K562 (cell line): Measurements from ENCODE around the gene CYBB. TPM values are rescaled to one million over a fixed set of nuclear protein-coding genes. Genes with fewer than 3 reads are reported as not detected.

Experiments used
- ATAC-seq: fragments of 200-7000 bp; cut with Tn5 transposase; 3 replicates; pipeline ENCODE4 v1.9.1; 2020; ENCODE audit warnings: moderate library complexity
- BruUV-seq: library from RNA; stranded (reverse); fragments of 400-500 nt; replicated peaks from 2 replicates; lab custom pipeline; 2021; lab: Mats Ljungman, UMichigan
- CTCF ChIA-PET: fragments of 300-600 bp; formaldehyde crosslinking; extraction: SDS; loops from one replicate; lab custom pipeline; 2021; ENCODE audit warnings: low intra/inter-chr PET ratio; lab: Yijun Ruan, JAX
- POLR2A ChIA-PET: fragments of 300-600, 350-650 bp; sonication (Branson Sonifier 250); formaldehyde crosslinking; extraction: SDS; loops from one replicate; lab custom pipeline; 2021; ENCODE audit warnings: antibody characterized with exemption, inconsistent platforms; lab: Yijun Ruan, JAX
- DNase-seq, 4 experiments: peaks; one replicate each; pipeline versions ENCODE4 v3.0.0 to v3.0.0-alpha.2; 2011 to 2018; ENCODE audit warnings: low spot score in 3 of 4, mixed read lengths in 3 of 4; ENCODE audit errors: extremely low read depth in 1 of 4
- FAIRE-seq: peaks from 2 replicates; lab custom pipeline; 2011; peaks lifted over from hg19 to GRCh38; lab: Jason Lieb, UNC
- H2AFZ ChIP-seq: 2 replicates; pipeline ENCODE4 v1.6.0; 2011; ENCODE audit warnings: low read depth, low read length, control low read depth, inconsistent platforms
- H3K27ac ChIP-seq: fragments of 200-600 bp; 3 replicates; pipeline ENCODE4 v1.8.0; 2011; ENCODE audit warnings: low read depth, mild to moderate bottlenecking, control low read depth, inconsistent platforms, low read length, moderate library complexity, mixed read lengths; ENCODE audit errors: extremely low read depth
- H3K27me3 ChIP-seq, 2 experiments: fragments of 300-600 bp in 1 of 2; 2 replicates in 1 of 2; 3 replicates in 1 of 2; pipeline versions ENCODE4 v1.6.0 to v1.8.0; 2011; ENCODE audit warnings: inconsistent platforms in 2 of 2, low read length in 2 of 2, mild to moderate bottlenecking in 1 of 2, mixed read lengths in 1 of 2, moderate library complexity in 1 of 2; ENCODE audit not compliant: control insufficient read depth in 2 of 2, insufficient read depth in 2 of 2
- H3K36me3 ChIP-seq: fragments of 300-600 bp; 3 replicates; pipeline ENCODE4 v1.8.0; 2011; ENCODE audit warnings: mild to moderate bottlenecking, low read length, inconsistent platforms; ENCODE audit not compliant: control insufficient read depth, insufficient read depth
- H3K4me1 ChIP-seq, 2 experiments: fragments of 200-600 bp in 1 of 2; replicated peaks in 1 of 2; 2 replicates in 1 of 2; 3 replicates in 1 of 2; pipeline versions ENCODE4 v1.5.1 to v1.8.0; 2011; ENCODE audit warnings: inconsistent platforms in 2 of 2, low read length in 2 of 2, mild to moderate bottlenecking in 1 of 2, mixed read lengths in 1 of 2, moderate library complexity in 1 of 2; ENCODE audit not compliant: control insufficient read depth in 2 of 2, insufficient read depth in 2 of 2
- H3K4me2 ChIP-seq: 2 replicates; pipeline ENCODE4 v1.6.1; 2011; ENCODE audit warnings: low read length, control low read depth, inconsistent platforms, mixed read lengths; ENCODE audit not compliant: insufficient read depth
- H3K4me3 ChIP-seq: fragments of 200-600 bp; sonication (generic), shearing (Covaris generic); 2 replicates; pipeline ENCODE4 v1.5.1; 2016; ENCODE audit warnings: control low read depth, inconsistent platforms
- H3K79me2 ChIP-seq: fragments of 200-600 bp; 3 replicates; pipeline ENCODE4 v1.8.0; 2011; ENCODE audit warnings: low read length, inconsistent platforms; ENCODE audit not compliant: control insufficient read depth, insufficient read depth
- H3K9ac ChIP-seq, 2 experiments: 2 replicates each; pipeline versions ENCODE4 v1.6.0 to v1.6.1; 2011; ENCODE audit warnings: low read depth in 2 of 2, low read length in 2 of 2, control low read depth in 1 of 2, inconsistent platforms in 1 of 2, mild to moderate bottlenecking in 1 of 2, mixed read lengths in 1 of 2; ENCODE audit not compliant: insufficient read depth in 1 of 2
- H3K9me1 ChIP-seq: one replicate; pipeline ENCODE4 v1.6.0; 2011; ENCODE audit warnings: inconsistent platforms, mild to moderate bottlenecking, low read length, moderate library complexity; ENCODE audit not compliant: control insufficient read depth, insufficient read depth
- H3K9me3 ChIP-seq: replicated peaks from 2 replicates; pipeline ENCODE4 v1.5.1; 2011; ENCODE audit warnings: low read depth, low read length, inconsistent platforms; ENCODE audit not compliant: control insufficient read depth, insufficient read depth
- H4K20me1 ChIP-seq: replicated peaks from 2 replicates; pipeline ENCODE4 v1.6.1; 2011; ENCODE audit warnings: low read length, inconsistent platforms, mixed read lengths; ENCODE audit not compliant: control insufficient read depth, insufficient read depth
- NCOA4 ChIP-seq: fragments of 450-650 bp; IDR thresholded peaks from 2 replicates; pipeline ENCODE4 v1.6.1; 2018; ENCODE audit warnings: mild to moderate bottlenecking; ENCODE audit not compliant: partially characterized antibody
- NFIC ChIP-seq: fragments of 450-650 bp; IDR thresholded peaks from 2 replicates; pipeline ENCODE4 v1.6.1; 2017; ENCODE audit warnings: mild to moderate bottlenecking, inconsistent platforms
- SIRT6 ChIP-seq: IDR thresholded peaks from one replicate; pipeline ENCODE4 v1.6.1; 2012; ENCODE audit warnings: low read depth, mild to moderate bottlenecking, control low read depth, inconsistent platforms, low read length, moderate library complexity
- SREBF1 ChIP-seq: fragments of 150-350 bp; IDR thresholded peaks from 2 replicates; pipeline ENCODE4 v1.6.1; 2014; ENCODE audit warnings: antibody characterized with exemption, low read depth, low read length, borderline replicate concordance
- TCF3 ChIP-seq: sonication (generic); formaldehyde crosslinking; IDR thresholded peaks from 2 replicates; pipeline ENCODE4 v1.4.0; 2020; ENCODE audit warnings: mild to moderate bottlenecking, missing genetic modification reagents
- TSC22D4 ChIP-seq: fragments of 450-650 bp; IDR thresholded peaks from 2 replicates; pipeline ENCODE4 v1.6.1; 2016; ENCODE audit warnings: missing genetic modification characterization, missing biosample characterization, control low read depth
- ZNF217 ChIP-seq: sonication (generic); formaldehyde crosslinking; IDR thresholded peaks from 2 replicates; pipeline ENCODE4 v1.8.0; 2022; ENCODE audit warnings: mild to moderate bottlenecking, missing genetic modification reagents
- ZNF77 ChIP-seq: fragments of 250-450 bp; sonication (Bioruptor Pico); IDR thresholded peaks from 2 replicates; pipeline ENCODE4 v1.5.0; 2020
- WGBS: fragments of 100-300 bp; shearing (Covaris generic); methylation state at CpG from one replicate; pipeline ENCODE4 v1.1.6; 2016; ENCODE audit warnings: low coverage, mixed read lengths; ENCODE audit not compliant: insufficient coverage; ENCODE audit errors: missing lambda C conversion rate; 5-methylcytosine and 5-hydroxymethylcytosine counted together
- in situ Hi-C: fragments of 300-500 bp; cut with MboI; formaldehyde crosslinking; loops from 4 replicates; pipeline ENCODE4 v1.15.0; 2018; ENCODE audit warnings: inconsistent platforms, mixed read lengths
- intact Hi-C: fragments of 100-400 bp; cut with micrococcal nuclease; formaldehyde crosslinking; loops from 2 replicates; pipeline ENCODE4 v1.14.2; 2022
- polyA plus RNA-seq, 8 experiments: library from polyadenylated mRNA; depleted of rRNA in 4 of 8; stranded (reverse) in 5 of 8; unstranded in 3 of 8; fragments of >200 nt; fragmentation: Nextera tagmentation in 2 of 8; fragmentation: Illumina TruSeq in 1 of 8; extraction: Ambion mirVana in 2 of 8; extraction: Trizol in 1 of 8; gene quantifications; 2 replicates each; pipeline versions ENCODE4 v1.2.1 to v1.2.3, GENCODE V29; 2011 to 2014; ENCODE audit warnings: inconsistent platforms in 1 of 8, missing spikeins in 1 of 8
- total RNA-seq, 7 experiments: library from RNA; depleted of rRNA in 6 of 7; stranded (reverse); fragments of >200 nt in 6 of 7; fragmentation: Illumina TruSeq in 2 of 7; extraction: Trizol in 2 of 7; gene quantifications; 2 replicates each; pipeline versions ENCODE4 v1.2.1 to v1.2.3, GENCODE V29; 2011 to 2021; ENCODE audit warnings: low replicate concordance in 1 of 7
- TF ChIP-seq, protein P1 (sequence below): IDR thresholded peaks from 2 replicates; pipeline ENCODE4 v1.6.1; 2016; ENCODE audit warnings: missing genetic modification characterization, missing compliant biosample characterization
- TF ChIP-seq, protein P2 (sequence below): sonication (generic); formaldehyde crosslinking; IDR thresholded peaks from 2 replicates; pipeline ENCODE4 v1.4.0; 2020; ENCODE audit warnings: mild to moderate bottlenecking, missing genetic modification reagents

The CYBB gene
- total and polyA plus RNA-seq, 9 of the 15 experiments (the other 6 are each of a cell fraction or from before 2014, with no cell fraction given): 0.25 to 1.3 (median 0.74) TPM

DNA sequence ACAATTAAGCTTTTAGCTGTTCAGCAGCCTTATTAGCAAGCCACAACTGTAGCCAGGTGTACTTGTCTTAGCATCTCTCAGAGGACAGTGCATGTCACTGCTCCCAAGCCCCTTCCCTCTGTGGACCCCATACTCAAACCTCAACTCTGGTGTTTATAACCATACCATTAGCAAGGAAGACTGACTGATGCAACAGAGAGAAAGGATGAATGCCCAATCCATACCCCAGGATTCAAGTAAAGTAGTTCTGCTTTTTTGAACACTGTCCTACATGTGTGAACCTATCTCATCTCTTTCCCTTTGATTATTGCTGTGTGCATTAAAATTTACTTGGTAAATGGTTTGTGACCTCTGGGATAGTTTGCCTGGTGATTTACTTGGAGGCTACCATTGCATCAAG lies 22.8 kb upstream of the CYBB start (continued):
- TF ChIP-seq, protein P1, sequence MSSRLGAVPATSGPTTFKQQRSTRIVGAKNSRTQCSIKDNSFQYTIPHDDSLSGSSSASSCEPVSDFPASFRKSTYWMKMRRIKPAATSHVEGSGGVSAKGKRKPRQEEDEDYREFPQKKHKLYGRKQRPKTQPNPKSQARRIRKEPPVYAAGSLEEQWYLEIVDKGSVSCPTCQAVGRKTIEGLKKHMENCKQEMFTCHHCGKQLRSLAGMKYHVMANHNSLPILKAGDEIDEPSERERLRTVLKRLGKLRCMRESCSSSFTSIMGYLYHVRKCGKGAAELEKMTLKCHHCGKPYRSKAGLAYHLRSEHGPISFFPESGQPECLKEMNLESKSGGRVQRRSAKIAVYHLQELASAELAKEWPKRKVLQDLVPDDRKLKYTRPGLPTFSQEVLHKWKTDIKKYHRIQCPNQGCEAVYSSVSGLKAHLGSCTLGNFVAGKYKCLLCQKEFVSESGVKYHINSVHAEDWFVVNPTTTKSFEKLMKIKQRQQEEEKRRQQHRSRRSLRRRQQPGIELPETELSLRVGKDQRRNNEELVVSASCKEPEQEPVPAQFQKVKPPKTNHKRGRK (tag): no peak
- TF ChIP-seq ZNF77 (CRISPR knock-in tag): no peak

- Histone ChIP-seq H3K9me3 (no peaks in the 10 kb centered on the region), H3K27ac (no peak overlapping the region), H4K20me1 (no peaks in the 10 kb centered on the region), H2AFZ (no peak overlapping the region), H3K9me1 (no peaks in the 10 kb centered on the region), H3K4me1 (peaks cover 4 to 6% of the 10 kb centered on the region in 2 experiments; a peak in 3 of 5 replicates), H3K9ac (no peak overlapping the region), H3K36me3 (no peaks in the 10 kb centered on the region), H3K79me2 (no peaks in the 10 kb centered on the region), H3K4me3 (no peak overlapping the region), H3K4me2 (no peak overlapping the region), H3K27me3 (no peaks in the 10 kb centered on the region)
- intact Hi-C loops (no loop called here), in situ Hi-C loops (no loop called here)
- 70% methylated on average over 1 of the region's 1 CpG for WGBS
- CTCF ChIA-PET: no interaction called here
- ATAC-seq: no peak
- POLR2A ChIA-PET: interaction anchor here (0.9 kb wide), 1 partner anchor 726 kb away, joined by 3 read pairs; no protein-coding TSS in a partner anchor
- no peak for DNase-seq
- no TSS peak for BruUV-seq
- FAIRE-seq: no peak
- TF ChIP-seq TCF3 (CRISPR knock-in tag) (no peak), SREBF1 (no peak), NCOA4 (no peak), TSC22D4 (tag) (no peak), NFIC (no peak), ZNF217 (no peak), SIRT6 (no peak)
- TF ChIP-seq, protein P2, sequence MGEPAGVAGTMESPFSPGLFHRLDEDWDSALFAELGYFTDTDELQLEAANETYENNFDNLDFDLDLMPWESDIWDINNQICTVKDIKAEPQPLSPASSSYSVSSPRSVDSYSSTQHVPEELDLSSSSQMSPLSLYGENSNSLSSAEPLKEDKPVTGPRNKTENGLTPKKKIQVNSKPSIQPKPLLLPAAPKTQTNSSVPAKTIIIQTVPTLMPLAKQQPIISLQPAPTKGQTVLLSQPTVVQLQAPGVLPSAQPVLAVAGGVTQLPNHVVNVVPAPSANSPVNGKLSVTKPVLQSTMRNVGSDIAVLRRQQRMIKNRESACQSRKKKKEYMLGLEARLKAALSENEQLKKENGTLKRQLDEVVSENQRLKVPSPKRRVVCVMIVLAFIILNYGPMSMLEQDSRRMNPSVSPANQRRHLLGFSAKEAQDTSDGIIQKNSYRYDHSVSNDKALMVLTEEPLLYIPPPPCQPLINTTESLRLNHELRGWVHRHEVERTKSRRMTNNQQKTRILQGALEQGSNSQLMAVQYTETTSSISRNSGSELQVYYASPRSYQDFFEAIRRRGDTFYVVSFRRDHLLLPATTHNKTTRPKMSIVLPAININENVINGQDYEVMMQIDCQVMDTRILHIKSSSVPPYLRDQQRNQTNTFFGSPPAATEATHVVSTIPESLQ: no peak
These were observed 20.5 kb upstream of the CYBB start for GRCh38 chrX:37759351-37759750.
